ENCODE results near the gene SLC39A5. TPM values are rescaled to one million over a fixed set of nuclear protein-coding genes. Genes with fewer than 3 reads are reported as not detected.

SLC39A5 gene
- total RNA-seq, 1 donor from 2014 or later = 0.61 TPM

DNA sequence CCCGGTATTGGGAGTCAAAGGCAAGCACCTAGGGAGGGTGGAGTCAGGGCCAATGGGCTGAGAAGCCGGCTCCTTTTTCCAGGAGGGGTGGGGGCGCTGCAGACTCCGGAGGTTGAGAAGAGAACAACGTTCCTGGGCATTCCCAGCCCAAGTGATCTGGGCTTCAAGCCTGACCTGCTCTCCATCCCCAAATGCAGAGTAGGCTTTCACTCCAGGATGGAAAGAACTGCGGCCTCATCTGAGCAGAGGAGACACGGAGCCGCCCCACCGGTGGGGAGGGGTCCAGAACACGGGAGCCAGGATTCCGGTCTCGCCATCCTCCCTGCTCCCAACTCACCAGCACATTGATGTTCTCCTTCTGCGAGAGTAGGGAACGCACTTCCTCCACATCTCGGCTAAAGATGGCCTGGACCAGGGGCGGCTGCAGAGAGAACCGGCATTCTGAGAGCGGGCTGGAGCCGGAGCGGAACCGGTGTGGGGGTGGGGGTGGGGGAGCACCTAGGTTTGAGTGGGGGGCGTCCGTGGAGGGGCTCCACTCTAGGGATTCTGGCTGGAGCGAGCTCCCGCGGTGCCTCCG, 27.7 kb downstream of the SLC39A5 start:
- Mint-ChIP-seq H3K9me3 (ENCODE audit: unreplicated experiment) (peaks cover 2% of the 10 kb centered on the region), H3K4me1 (ENCODE audit: low read depth, unreplicated experiment) (peaks cover 5% of the 10 kb centered on the region), H3K4me3 (ENCODE audit: unreplicated experiment) (peak overlapping the region; percentile 92), H3K36me3 (ENCODE audit: unreplicated experiment) (no peaks in the 10 kb centered on the region), H3K27me3 (ENCODE audit: unreplicated experiment) (peaks cover 2% of the 10 kb centered on the region), H3K27ac (ENCODE audit: unreplicated experiment) (peak overlapping the region; percentile 79)
- peak; percentile 65 for DNase-seq
- TF ChIP-seq, protein P1, sequence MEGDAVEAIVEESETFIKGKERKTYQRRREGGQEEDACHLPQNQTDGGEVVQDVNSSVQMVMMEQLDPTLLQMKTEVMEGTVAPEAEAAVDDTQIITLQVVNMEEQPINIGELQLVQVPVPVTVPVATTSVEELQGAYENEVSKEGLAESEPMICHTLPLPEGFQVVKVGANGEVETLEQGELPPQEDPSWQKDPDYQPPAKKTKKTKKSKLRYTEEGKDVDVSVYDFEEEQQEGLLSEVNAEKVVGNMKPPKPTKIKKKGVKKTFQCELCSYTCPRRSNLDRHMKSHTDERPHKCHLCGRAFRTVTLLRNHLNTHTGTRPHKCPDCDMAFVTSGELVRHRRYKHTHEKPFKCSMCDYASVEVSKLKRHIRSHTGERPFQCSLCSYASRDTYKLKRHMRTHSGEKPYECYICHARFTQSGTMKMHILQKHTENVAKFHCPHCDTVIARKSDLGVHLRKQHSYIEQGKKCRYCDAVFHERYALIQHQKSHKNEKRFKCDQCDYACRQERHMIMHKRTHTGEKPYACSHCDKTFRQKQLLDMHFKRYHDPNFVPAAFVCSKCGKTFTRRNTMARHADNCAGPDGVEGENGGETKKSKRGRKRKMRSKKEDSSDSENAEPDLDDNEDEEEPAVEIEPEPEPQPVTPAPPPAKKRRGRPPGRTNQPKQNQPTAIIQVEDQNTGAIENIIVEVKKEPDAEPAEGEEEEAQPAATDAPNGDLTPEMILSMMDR (IDR thresholded peaks at IDR 0.05; ENCODE audit: partially characterized antibody, unreplicated experiment) = no peak

DNA sequence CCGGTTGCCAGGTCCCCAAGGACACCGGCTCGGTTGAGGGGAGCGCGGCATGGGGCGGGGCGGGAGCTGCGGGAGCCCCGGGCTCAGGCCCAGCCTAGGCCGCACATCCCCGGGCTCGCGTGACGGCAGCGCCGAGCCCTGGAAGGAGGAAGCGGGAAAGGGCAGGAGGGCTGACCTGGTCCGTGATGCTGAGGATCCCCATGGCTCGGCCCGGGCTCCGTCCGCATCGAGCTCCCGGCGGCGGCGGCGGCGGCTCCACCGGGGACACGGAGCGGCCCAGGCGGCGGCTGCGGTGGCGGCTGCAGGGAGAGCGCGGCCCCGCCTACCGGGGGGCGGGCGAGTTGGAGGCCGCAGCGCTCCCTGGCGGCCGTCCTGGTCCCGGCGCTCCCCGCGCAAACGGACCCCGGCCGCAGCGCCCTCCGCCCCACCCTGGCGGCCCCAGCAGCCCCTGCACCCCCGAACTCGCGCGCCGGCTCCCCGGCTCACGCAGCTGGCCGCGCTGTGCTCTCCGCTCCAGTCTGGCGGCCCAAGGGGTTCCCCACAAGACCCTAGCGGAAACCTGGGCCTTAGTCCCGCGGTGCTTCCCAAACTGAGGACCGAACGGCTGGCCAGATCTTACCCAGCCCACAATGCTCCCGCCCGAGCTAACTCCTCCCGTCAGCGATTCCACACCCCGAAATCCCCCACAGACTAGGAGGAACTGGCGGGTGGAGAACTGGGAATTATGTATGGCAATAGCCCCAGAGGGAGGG, 28.4 kb downstream of the SLC39A5 start, which contains the start of gene ANKRD52:
TSS of gene ANKRD52 (minus strand) at position 317 of the 752 bp plus-strand sequence. CDS start at position 202, 115 bp downstream.
- Mint-ChIP-seq H3K27ac (ENCODE audit: unreplicated experiment) (peak within 1 kb of the TSS; percentile 93), H3K4me3 (ENCODE audit: unreplicated experiment) (peak within 1 kb of the TSS; percentile 95), H3K4me1 (ENCODE audit: low read depth, unreplicated experiment) (peaks cover 5% of the 10 kb centered on the region), H3K27me3 (ENCODE audit: unreplicated experiment) (peaks cover 2% of the 10 kb centered on the region), H3K9me3 (ENCODE audit: unreplicated experiment) (peaks cover 2% of the 10 kb centered on the region), H3K36me3 (ENCODE audit: unreplicated experiment) (no peaks in the 10 kb centered on the region)
- DNase-seq = peak; percentile 83
- TF ChIP-seq, protein P1 (IDR thresholded peaks at IDR 0.05; ENCODE audit: partially characterized antibody, unreplicated experiment) = peak; percentile 74

DNA sequence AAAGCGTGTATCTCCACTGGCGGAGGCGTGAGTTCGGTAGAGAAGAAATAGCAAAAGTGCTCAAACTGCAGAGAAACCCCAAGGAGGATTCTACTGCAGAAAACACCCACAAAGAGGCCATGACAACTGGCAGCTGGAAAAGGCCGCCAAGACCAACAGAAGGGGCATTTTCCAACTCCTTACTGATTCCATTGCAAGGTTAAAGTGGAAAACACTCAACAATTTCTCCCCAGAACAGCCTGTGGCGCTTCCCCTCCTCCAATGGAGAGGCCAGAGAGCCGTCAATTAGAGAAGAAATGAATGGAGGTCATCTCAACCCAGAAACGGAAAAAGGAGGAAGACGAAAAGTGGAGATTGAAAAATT, 29.0 kb downstream of the SLC39A5 start:
- Mint-ChIP-seq H3K4me3 (ENCODE audit: unreplicated experiment) (peak overlapping the region; percentile 95), H3K4me1 (ENCODE audit: low read depth, unreplicated experiment) (peaks cover 5% of the 10 kb centered on the region), H3K27me3 (ENCODE audit: unreplicated experiment) (peaks cover 2% of the 10 kb centered on the region), H3K9me3 (ENCODE audit: unreplicated experiment) (peaks cover 2% of the 10 kb centered on the region), H3K36me3 (ENCODE audit: unreplicated experiment) (no peaks in the 10 kb centered on the region), H3K27ac (ENCODE audit: unreplicated experiment) (peak overlapping the region; percentile 93)
- TF ChIP-seq, protein P1 (IDR thresholded peaks at IDR 0.05; ENCODE audit: partially characterized antibody, unreplicated experiment) = no peak
- DNase-seq = no peak

DNA sequence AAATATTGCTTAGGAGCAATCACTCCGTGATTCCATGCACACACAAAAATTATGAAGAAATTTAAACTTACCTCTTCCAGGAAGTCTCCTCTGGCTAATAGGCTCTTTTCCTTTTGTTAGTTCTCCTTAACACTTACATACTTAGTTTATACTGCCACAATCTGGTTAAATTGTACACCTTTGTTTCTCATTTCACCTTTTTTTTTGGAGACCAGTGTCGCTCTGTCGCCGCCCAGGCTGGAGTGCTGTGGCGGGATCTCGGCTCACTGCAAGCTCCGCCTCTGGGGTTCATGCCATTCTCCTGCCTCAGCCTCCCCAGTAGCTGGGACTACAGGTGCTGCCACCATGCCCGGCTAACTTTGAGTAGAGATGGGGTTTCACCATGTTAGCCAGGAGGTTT, 30.5 kb downstream of the SLC39A5 start:
- TF ChIP-seq, protein P1 (IDR thresholded peaks at IDR 0.05; ENCODE audit: partially characterized antibody, unreplicated experiment) = no peak
- no peak for DNase-seq
- Mint-ChIP-seq H3K4me1 (ENCODE audit: low read depth, unreplicated experiment) (peaks cover 5% of the 10 kb centered on the region), H3K4me3 (ENCODE audit: unreplicated experiment) (no peak overlapping the region), H3K36me3 (ENCODE audit: unreplicated experiment) (no peaks in the 10 kb centered on the region), H3K27ac (ENCODE audit: unreplicated experiment) (no peak overlapping the region), H3K27me3 (ENCODE audit: unreplicated experiment) (peaks cover 2% of the 10 kb centered on the region), H3K9me3 (ENCODE audit: unreplicated experiment) (peaks cover 2% of the 10 kb centered on the region)

DNA sequence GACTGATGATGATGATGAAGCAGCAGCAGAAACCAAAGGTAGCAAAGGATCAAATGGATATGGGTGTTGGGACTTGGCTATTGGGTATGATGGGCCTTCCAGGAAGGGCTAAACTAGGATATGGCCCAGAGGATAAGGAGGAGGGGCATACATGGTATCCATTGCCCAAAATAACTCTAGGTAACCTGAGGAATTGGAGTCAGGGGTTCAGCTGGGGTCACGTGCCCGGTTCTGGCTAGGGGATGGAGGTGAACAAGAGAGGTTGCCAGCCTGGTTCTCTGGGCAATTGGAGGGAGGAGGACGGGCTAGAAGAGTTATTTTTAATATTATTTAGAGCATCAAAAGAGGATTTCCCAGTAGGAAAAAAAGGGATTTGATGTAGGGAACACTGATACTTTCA, 31.1 kb downstream of the SLC39A5 start:
- H3K9me3 Mint-ChIP-seq (ENCODE audit: unreplicated experiment) = peaks cover 2% of the 10 kb centered on the region
- H3K4me1 Mint-ChIP-seq (ENCODE audit: low read depth, unreplicated experiment) = peaks cover 5% of the 10 kb centered on the region
- H3K27ac Mint-ChIP-seq (ENCODE audit: unreplicated experiment) = peak overlapping the region; percentile 4
- TF ChIP-seq, protein P1 (IDR thresholded peaks at IDR 0.05; ENCODE audit: partially characterized antibody, unreplicated experiment) = no peak
- H3K4me3 Mint-ChIP-seq (ENCODE audit: unreplicated experiment) = no peak overlapping the region
- H3K36me3 Mint-ChIP-seq (ENCODE audit: unreplicated experiment) = no peaks in the 10 kb centered on the region
- peaks cover 2% of the 10 kb centered on the region for H3K27me3 Mint-ChIP-seq (ENCODE audit: unreplicated experiment)
- DNase-seq = no peak
